IgD-negative memory B cell (primary cell): Measurements from ENCODE around the gene SEC24C. TPM values are rescaled to one million over a fixed set of nuclear protein-coding genes. Genes with fewer than 3 reads are reported as not detected.
A peak's percentile ranks its signal among the peaks of the same experiment; 100 is the strongest.
"Not testable (repeated sequence)": the region's sequence is repeated elsewhere in the genome, so short reads cannot be mapped to it uniquely, and the experiment has no call there.

Source experiments
- H3K27ac Mint-ChIP-seq, 3 donors: one replicate each; pipeline ENCODE4 v1.8.0; 2020 to 2022; ENCODE audit warnings: mild to moderate bottlenecking in 3 of 3, mixed read lengths in 3 of 3, moderate library complexity in 1 of 3
- H3K27me3 Mint-ChIP-seq: one replicate; pipeline ENCODE4 v1.8.0; 2021; ENCODE audit warnings: mixed read lengths
- H3K36me3 Mint-ChIP-seq: one replicate; pipeline ENCODE4 v1.8.0; 2020; ENCODE audit warnings: mild to moderate bottlenecking, mixed read lengths
- H3K4me1 Mint-ChIP-seq, 3 donors: one replicate each; pipeline ENCODE4 v1.8.0; 2020 to 2022; ENCODE audit warnings: mixed read lengths in 3 of 3, mild to moderate bottlenecking in 1 of 3
- H3K4me3 Mint-ChIP-seq, 4 donors: one replicate each; pipeline ENCODE4 v1.8.0; 2020 to 2022; ENCODE audit warnings: mild to moderate bottlenecking in 4 of 4, mixed read lengths in 4 of 4, moderate library complexity in 3 of 4
- H3K9me3 Mint-ChIP-seq, 3 donors: one replicate each; pipeline ENCODE4 v1.8.0; 2020 to 2021; ENCODE audit warnings: mixed read lengths in 3 of 3, mild to moderate bottlenecking in 1 of 3
- polyA plus RNA-seq: library from polyadenylated mRNA; unstranded; fragments of 300-500 nt; fragmentation: Illumina TruSeq; gene quantifications from one replicate; pipeline ENCODE4 v1.2.3, GENCODE V29; 2021

SEC24C gene
- polyA plus RNA-seq, 1 donor from 2014 or later = 31.8 TPM

- H3K4me3 Mint-ChIP-seq = peak overlapping the region; percentile 90 to 99 (median 94)
- no peaks in the 10 kb centered on the region for H3K9me3 Mint-ChIP-seq
- H3K27me3 Mint-ChIP-seq = no peaks in the 10 kb centered on the region
- peaks cover 31 to 34% (median 33%) of the 10 kb centered on the region in 3 donors for H3K4me1 Mint-ChIP-seq
- H3K36me3 Mint-ChIP-seq = peaks cover 4% of the 10 kb centered on the region
- H3K27ac Mint-ChIP-seq = peak overlapping the region in 2 of 3 donors; percentile 96 to 98
Observed at GRCh38 chr10:73774637-73775036, 30.5 kb downstream of the SEC24C start.

GRCh38 chr10:73779018-73779417 is 34.8 kb downstream of the SEC24C start:
- H3K36me3 Mint-ChIP-seq = peaks cover 2% of the 10 kb centered on the region
- H3K27ac Mint-ChIP-seq = no peak overlapping the region
- H3K4me1 Mint-ChIP-seq = peaks cover 41 to 44% (median 42%) of the 10 kb centered on the region in 3 donors
- no peaks in the 10 kb centered on the region for H3K27me3 Mint-ChIP-seq
- H3K4me3 Mint-ChIP-seq = peak overlapping the region in 1 of 4 donors; percentile 96
- no peaks in the 10 kb centered on the region for H3K9me3 Mint-ChIP-seq

GRCh38 chr10:73779539-73780197 is 35.5 kb downstream of the SEC24C start:
- H3K9me3 Mint-ChIP-seq = no peaks in the 10 kb centered on the region
- H3K27ac Mint-ChIP-seq = peak overlapping the region in 2 of 3 donors; percentile 7 to 91
- no peaks in the 10 kb centered on the region for H3K27me3 Mint-ChIP-seq
- H3K4me3 Mint-ChIP-seq = peak overlapping the region in 2 of 4 donors; percentile 63 to 96
- H3K4me1 Mint-ChIP-seq = peaks cover 35 to 40% (median 36%) of the 10 kb centered on the region in 3 donors
- peaks cover 2% of the 10 kb centered on the region for H3K36me3 Mint-ChIP-seq

- H3K4me3 Mint-ChIP-seq = peak overlapping the region; percentile 63 to 100 (median 98)
- no peaks in the 10 kb centered on the region for H3K27me3 Mint-ChIP-seq
- peaks cover 34 to 35% (median 35%) of the 10 kb centered on the region in 3 donors for H3K4me1 Mint-ChIP-seq
- no peaks in the 10 kb centered on the region for H3K9me3 Mint-ChIP-seq
- H3K27ac Mint-ChIP-seq = peak overlapping the region in 2 of 3 donors; percentile 84 to 91
- H3K36me3 Mint-ChIP-seq = peaks cover 2% of the 10 kb centered on the region
Observed at GRCh38 chr10:73780301-73780700, 36.1 kb downstream of the SEC24C start.

GRCh38 chr10:73780966-73781365 is 36.8 kb downstream of the SEC24C start:
- peak overlapping the region; percentile 96 to 100 (median 100) for H3K4me3 Mint-ChIP-seq
- H3K36me3 Mint-ChIP-seq = peaks cover 2% of the 10 kb centered on the region
- H3K9me3 Mint-ChIP-seq = no peaks in the 10 kb centered on the region
- H3K27me3 Mint-ChIP-seq = no peaks in the 10 kb centered on the region
- H3K4me1 Mint-ChIP-seq = peaks cover 28 to 32% (median 32%) of the 10 kb centered on the region in 3 donors
- H3K27ac Mint-ChIP-seq = peak overlapping the region in 2 of 3 donors; percentile 84 to 91

DNA sequence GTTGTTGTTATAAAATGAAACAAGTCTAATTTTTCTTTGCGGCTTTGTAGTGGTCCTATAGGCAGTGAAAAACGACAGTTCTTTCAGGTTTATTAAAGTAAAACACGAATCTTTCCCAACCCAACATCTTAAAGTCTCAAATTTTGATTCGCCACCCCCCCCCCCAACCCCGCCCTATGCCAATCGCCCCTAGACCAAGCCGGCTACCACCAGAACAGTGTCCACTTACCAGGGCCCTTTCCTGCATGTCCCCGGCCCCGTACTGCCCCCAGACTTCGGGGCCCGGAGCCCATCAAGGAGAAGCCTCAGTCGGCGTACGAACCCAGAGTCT is 37.3 kb downstream of the SEC24C start:
- Mint-ChIP-seq H3K4me1 (peaks cover 33 to 37% (median 37%) of the 10 kb centered on the region in 3 donors), H3K9me3 (no peaks in the 10 kb centered on the region), H3K4me3 (peak overlapping the region; percentile 96 to 100 (median 100)), H3K36me3 (peaks cover 2% of the 10 kb centered on the region), H3K27ac (peak overlapping the region; percentile 91 to 100 (median 96)), H3K27me3 (no peaks in the 10 kb centered on the region)

GRCh38 chr10:73781879-73782748 is 37.9 kb downstream of the SEC24C start, which contains the start of gene CHCHD1:
Gene CHCHD1 (plus strand): TSS chr10:73782048. CDS start chr10:73782076, 28 bp downstream.
- Mint-ChIP-seq H3K4me3 (peak within 1 kb of the TSS; percentile 96 to 100 (median 100)), H3K4me1 (peaks cover 34 to 39% (median 37%) of the 10 kb centered on the region in 3 donors), H3K36me3 (no peaks in the 10 kb centered on the region), H3K9me3 (no peaks in the 10 kb centered on the region), H3K27ac (peak within 1 kb of the TSS; percentile 91 to 100 (median 96)), H3K27me3 (no peaks in the 10 kb centered on the region)

DNA sequence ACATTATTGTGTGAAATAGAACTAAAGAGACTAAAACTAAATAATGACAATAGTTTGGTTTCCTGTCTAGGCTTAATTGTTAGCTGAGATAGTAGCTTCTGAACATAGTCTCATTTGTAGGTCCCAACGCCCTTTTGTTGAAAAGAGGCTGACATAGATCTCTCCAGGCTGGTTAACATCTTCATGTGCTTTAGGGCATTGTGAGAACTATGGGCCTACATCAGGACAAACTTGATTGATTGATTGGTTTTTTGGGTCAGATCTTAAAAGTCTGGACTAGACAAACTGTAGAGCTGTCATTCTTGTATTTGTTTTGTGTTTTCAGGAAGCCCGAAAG is 38.5 kb downstream of the SEC24C start:
- Mint-ChIP-seq H3K27ac (peak overlapping the region; percentile 91 to 100 (median 96)), H3K9me3 (no peaks in the 10 kb centered on the region), H3K27me3 (no peaks in the 10 kb centered on the region), H3K4me1 (peaks cover 37 to 41% (median 39%) of the 10 kb centered on the region in 3 donors), H3K4me3 (peak overlapping the region; percentile 96 to 100 (median 100)), H3K36me3 (no peaks in the 10 kb centered on the region)

GRCh38 chr10:73785211-73785720 is 41.1 kb downstream of the SEC24C start, which contains the start of gene ZSWIM8:
Gene ZSWIM8 (plus strand): TSS chr10:73785606. CDS start chr10:73785879, 273 bp downstream.
- Mint-ChIP-seq H3K4me1 (peaks cover 32 to 33% (median 33%) of the 10 kb centered on the region in 3 donors), H3K27ac (peak within 1 kb of the TSS; percentile 94 to 99 (median 97)), H3K27me3 (no peaks in the 10 kb centered on the region), H3K4me3 (peak within 1 kb of the TSS; percentile 96 to 100 (median 98)), H3K9me3 (no peaks in the 10 kb centered on the region), H3K36me3 (peaks cover under 1% of the 10 kb centered on the region)

DNA sequence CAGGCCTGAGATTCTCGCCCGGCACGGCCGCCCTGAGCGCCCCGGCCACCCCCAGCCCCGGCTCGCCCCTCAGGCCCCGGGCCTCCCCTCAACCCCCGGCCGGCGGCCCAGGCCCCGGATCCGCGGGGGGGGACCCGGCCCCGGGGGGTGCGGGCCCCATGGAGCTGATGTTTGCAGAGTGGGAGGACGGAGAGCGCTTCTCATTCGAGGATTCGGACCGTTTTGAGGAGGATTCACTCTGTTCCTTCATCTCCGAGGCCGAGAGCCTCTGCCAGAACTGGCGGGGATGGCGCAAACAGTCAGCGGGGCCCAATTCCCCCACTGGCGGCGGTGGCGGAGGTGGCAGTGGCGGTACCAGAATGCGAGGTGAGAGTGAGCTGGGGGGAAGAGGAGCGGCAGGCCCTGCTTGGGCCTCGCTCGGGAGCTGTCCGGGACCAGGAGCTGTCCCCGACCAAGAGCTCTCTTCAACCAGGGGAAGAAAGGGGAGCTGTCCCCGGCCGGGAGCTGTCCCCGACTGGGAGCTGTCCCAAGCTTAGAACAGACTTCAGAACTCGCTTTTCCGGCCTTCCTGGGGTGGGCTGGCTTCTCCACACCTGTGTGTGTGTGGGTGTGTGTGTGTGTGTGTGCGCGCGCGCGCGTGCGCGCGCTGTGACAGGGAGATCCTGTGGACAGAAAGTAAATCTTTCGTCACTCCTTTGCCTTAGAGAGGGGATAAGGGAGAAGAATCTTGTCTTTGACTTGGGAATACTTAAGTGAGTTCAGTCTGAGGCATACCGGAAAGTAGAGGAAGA is 41.7 kb downstream of the SEC24C start:
- no peaks in the 10 kb centered on the region for H3K9me3 Mint-ChIP-seq
- H3K27me3 Mint-ChIP-seq = no peaks in the 10 kb centered on the region
- H3K4me3 Mint-ChIP-seq = peak overlapping the region; percentile 96 to 100 (median 98)
- H3K27ac Mint-ChIP-seq = peak overlapping the region; percentile 94 to 99 (median 97)
- peaks cover 4% of the 10 kb centered on the region for H3K36me3 Mint-ChIP-seq
- H3K4me1 Mint-ChIP-seq = peaks cover 28 to 29% (median 29%) of the 10 kb centered on the region in 3 donors

DNA sequence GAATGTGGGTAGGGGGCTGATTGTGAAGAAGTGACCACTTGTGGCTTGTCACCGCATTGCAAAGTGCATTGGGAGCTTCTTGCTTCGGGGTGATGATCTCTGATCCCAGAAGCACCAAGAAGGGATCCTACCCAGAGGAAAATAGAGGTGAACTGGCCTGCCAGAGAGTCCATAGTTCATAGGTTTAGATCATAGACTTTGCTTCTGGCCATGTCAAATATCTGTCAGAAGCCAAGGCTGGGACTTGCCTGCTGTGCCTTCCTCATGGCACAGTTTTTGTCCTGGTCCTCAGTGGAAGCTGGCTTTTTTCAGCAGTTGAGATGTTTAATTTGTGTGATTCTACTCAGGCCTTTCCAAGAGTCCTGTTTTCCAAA is 42.3 kb downstream of the SEC24C start:
- Mint-ChIP-seq H3K27ac (peak overlapping the region; percentile 94 to 98 (median 97)), H3K36me3 (peaks cover 7% of the 10 kb centered on the region), H3K4me3 (peak overlapping the region; percentile 96 to 100 (median 98)), H3K27me3 (no peaks in the 10 kb centered on the region), H3K9me3 (no peaks in the 10 kb centered on the region), H3K4me1 (peaks cover 25 to 29% (median 27%) of the 10 kb centered on the region in 3 donors)

DNA sequence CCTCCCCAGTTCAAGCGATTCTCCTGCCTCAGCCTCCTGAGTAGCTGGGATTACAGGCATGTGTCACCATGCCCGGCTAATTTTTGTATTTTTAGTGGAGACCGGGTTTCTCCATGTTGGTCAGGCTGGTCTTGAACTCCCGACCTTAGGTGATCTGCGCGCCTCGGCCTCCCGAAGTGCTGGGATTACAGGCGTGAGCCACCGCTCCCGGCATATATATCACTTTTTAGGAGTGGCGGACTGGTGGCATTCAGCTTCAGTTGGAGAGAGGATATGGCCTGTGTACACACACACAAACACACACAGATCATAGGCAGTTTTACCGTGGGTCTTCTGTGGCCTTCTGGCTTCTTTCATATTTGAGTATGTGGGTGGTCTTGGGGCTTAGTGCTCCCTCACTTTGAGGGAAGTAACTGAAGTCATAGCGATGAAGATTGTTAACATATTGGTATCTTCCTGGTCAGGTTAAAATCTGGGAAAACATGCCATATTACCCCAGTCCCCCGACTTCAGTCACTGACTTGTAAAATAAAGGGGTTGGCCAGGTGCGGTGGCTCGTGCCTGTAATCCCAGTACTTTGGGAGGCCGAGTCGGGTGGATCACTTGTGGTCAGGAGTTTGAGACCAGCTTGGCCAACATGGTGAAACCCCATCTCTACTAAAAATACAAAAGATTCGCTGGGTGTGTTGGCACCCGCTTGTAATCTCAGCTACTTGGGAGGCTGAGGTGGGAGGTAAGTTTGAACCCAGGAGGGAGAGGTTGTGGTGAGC is 43.0 kb downstream of the SEC24C start:
- not testable (repeated sequence) for H3K36me3 Mint-ChIP-seq, H3K9me3 Mint-ChIP-seq, H3K27me3 Mint-ChIP-seq
- peak overlapping the region in 3 of 4 donors; percentile 39 to 96 (median 63) for H3K4me3 Mint-ChIP-seq
- peaks cover 23 to 26% (median 24%) of the 10 kb centered on the region in 3 donors for H3K4me1 Mint-ChIP-seq
- H3K27ac Mint-ChIP-seq = peak overlapping the region in 1 of 3 donors; percentile 71

DNA sequence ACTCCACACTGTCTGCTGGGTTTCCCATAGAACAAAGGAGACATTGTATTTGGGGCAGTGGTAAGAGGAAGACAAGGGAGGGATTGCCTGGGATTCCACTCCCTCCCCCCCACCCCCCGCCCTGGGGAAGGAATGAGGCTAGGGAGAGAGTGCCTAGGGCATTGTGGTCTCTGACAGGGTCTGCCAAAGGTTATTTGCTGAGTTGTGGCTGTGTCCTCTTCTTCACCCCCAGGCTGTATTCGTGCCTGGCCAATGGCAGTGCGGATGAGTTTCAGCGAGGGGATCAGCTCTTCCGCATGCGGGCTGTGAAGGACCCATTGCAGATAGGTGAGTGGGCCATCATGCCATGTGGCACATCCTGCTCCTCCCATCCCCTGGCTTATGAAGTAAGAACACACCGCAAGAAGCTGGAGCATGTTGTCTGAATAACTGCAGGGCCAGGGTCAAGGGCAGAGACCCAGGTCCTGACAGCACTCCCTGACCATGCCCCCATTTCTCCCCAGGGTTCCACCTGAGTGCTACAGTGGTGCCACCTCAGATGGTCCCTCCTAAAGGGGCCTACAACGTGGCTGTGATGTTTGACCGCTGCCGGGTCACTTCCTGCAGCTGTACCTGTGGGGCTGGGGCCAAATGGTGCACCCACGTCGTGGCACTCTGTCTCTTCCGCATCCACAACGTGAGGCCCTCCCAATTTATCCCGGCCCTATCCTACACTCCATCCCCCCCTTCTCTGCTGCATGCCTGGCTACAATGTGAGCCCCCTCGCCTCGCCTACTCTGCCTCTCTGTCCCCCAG is 44.9 kb downstream of the SEC24C start:
- Mint-ChIP-seq H3K4me3 (peak overlapping the region in 1 of 4 donors; percentile 58), H3K4me1 (peaks cover 13 to 18% (median 15%) of the 10 kb centered on the region in 3 donors), H3K27ac (peak overlapping the region in 1 of 3 donors; percentile 64), H3K36me3 (peaks cover 7% of the 10 kb centered on the region), H3K9me3 (no peaks in the 10 kb centered on the region), H3K27me3 (no peaks in the 10 kb centered on the region)
